Nephron (organoid): ENCODE data around the gene RIMBP3B.
"Not testable (repeated sequence)": the region's sequence is repeated elsewhere in the genome, so short reads cannot be mapped to it uniquely, and the experiment has no call there.

Experiments used
- H3K27ac Mint-ChIP-seq, 3 experiments: 2 replicates each; pipeline ENCODE4 v1.8.0; 2020; ENCODE audit warnings: mixed read lengths in 3 of 3, mild to moderate bottlenecking in 2 of 3, moderate library complexity in 1 of 3
- H3K27me3 Mint-ChIP-seq: 2 replicates; pipeline ENCODE4 v1.8.0; 2021; ENCODE audit warnings: low read depth, mild to moderate bottlenecking, moderate library complexity, mixed read lengths
- H3K36me3 Mint-ChIP-seq: 2 replicates; pipeline ENCODE4 v1.8.0; 2020; ENCODE audit warnings: low read depth, mixed read lengths
- H3K4me1 Mint-ChIP-seq: 2 replicates; pipeline ENCODE4 v1.8.0; 2020; ENCODE audit warnings: mixed read lengths
- H3K4me3 Mint-ChIP-seq, 3 experiments: 2 replicates each; pipeline ENCODE4 v1.8.0; 2020; ENCODE audit warnings: mild to moderate bottlenecking in 3 of 3, mixed read lengths in 3 of 3, moderate library complexity in 2 of 3
- H3K9me3 Mint-ChIP-seq: 2 replicates; pipeline ENCODE4 v1.8.0; 2020; ENCODE audit warnings: mixed read lengths

Gene RIMBP3B

DNA sequence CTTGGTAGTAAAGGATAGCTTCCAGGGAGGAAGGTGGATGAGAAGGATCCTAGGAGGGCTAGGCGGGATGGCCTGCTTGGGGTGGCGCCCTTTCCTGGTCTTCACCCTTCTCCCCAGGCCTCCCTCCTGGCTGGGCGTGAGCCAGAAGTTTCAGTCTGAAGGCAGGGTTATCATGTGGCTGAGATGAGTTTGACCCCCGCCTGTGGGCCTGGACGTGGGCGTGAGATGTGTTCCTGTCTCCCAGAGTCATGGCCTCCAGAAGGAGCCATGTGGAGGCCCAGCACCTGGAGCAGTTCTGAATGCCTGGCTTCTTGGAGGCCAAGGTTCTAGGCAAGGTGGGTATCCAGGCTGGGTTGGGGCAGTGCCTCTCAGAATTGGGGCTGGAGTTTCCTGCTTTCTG, 54.5 kb downstream of the RIMBP3B start:
- H3K36me3 Mint-ChIP-seq, H3K4me3 Mint-ChIP-seq, H3K27me3 Mint-ChIP-seq, H3K27ac Mint-ChIP-seq, H3K9me3 Mint-ChIP-seq, H3K4me1 Mint-ChIP-seq: not testable (repeated sequence)
